Adrenal gland (tissue), 12 donors: ENCODE data around the gene BACH2. TPM values are rescaled to one million over a fixed set of nuclear protein-coding genes. Genes with fewer than 3 reads are reported as not detected.

Experiments
- DNase-seq, 7 donors: peaks; one replicate each; pipeline ENCODE4 v3.0.0-alpha.2; 2019 to 2020
- H3K27ac ChIP-seq, 5 donors: fragments of 200-600 bp; sonication (generic) in 4 of 5; 1 replicate in 3 of 5; 2 replicates in 2 of 5; pipeline versions ENCODE4 v1.5.1 to v1.8.0; 2016 to 2020; ENCODE audit warnings: mild to moderate bottlenecking in 1 of 5
- H3K27me3 ChIP-seq: fragments of 200-600 bp; 2 replicates; pipeline ENCODE4 v1.8.0; 2021
- H3K36me3 ChIP-seq, 2 donors: fragments of 200-600 bp; replicated peaks in 1 of 2; 1 replicate in 1 of 2; 2 replicates in 1 of 2; pipeline versions ENCODE4 v1.5.1 to v1.8.0; 2018 to 2022
- H3K4me1 ChIP-seq, 2 donors: fragments of 200-600 bp; replicated peaks in 1 of 2; 1 replicate in 1 of 2; 2 replicates in 1 of 2; pipeline versions ENCODE4 v1.5.1 to v1.8.0; 2018 to 2021
- H3K4me3 ChIP-seq, 4 donors: fragments of 200-600 bp; sonication (generic) in 3 of 4; one replicate each; pipeline ENCODE4 v1.5.1; 2016 to 2018
- H3K9me3 ChIP-seq, 3 donors: fragments of 200-600 bp; sonication (generic) in 1 of 3; replicated peaks in 1 of 3; 1 replicate in 2 of 3; 2 replicates in 1 of 3; pipeline versions ENCODE4 v1.5.1 to v1.8.0; 2016 to 2021
- CTCF ChIP-seq, 6 experiments: fragments of 450-650 bp in 4 of 6; fragments of 200-600 bp in 2 of 6; sonication (generic) in 1 of 6; IDR thresholded peaks; 1 replicate in 5 of 6; 2 replicates in 1 of 6; pipeline versions ENCODE4 v1.5.1 to v1.8.0; 2016 to 2021; ENCODE audit warnings: antibody characterized with exemption in 6 of 6, mild to moderate bottlenecking in 2 of 6, moderate library complexity in 1 of 6
- POLR2A ChIP-seq, 2 donors: fragments of 450-650 bp; IDR thresholded peaks; one replicate each; pipeline ENCODE4 v1.6.1; 2017; ENCODE audit warnings: antibody characterized with exemption in 2 of 2, mild to moderate bottlenecking in 2 of 2, moderate library complexity in 1 of 2
- WGBS, 4 donors: extraction: QIAGEN DNeasy Blood & Tissue Kit in 2 of 4; methylation state at CpG; one replicate each; pipeline versions ENCODE4 v1.1.5 to v1.1.7; 2013 to 2017; 5-methylcytosine and 5-hydroxymethylcytosine counted together
- intact Hi-C, 2 donors: fragments of 100-400 bp; cut with DNase I; formaldehyde crosslinking; loops; one replicate each; pipeline versions ENCODE4 v1.14.1 to v1.15.0; 2022 to 2023
- polyA plus RNA-seq, 3 donors: library from polyadenylated mRNA; stranded (reverse); fragments of 200-250 nt in 2 of 3; fragments of 350-450 nt in 1 of 3; fragmentation: Illumina TruSeq in 1 of 3; extraction: RNeasy Lipid Tissue Mini Kit (QIAGEN cat#74804) in 1 of 3; gene quantifications; one replicate each; pipeline ENCODE4 v1.2.3, GENCODE V29; 2013 to 2014
- total RNA-seq, 9 donors: library from RNA; depleted of rRNA in 4 of 9; stranded (reverse); fragments of >200 nt in 4 of 9; fragments of 120-200 nt in 1 of 9; fragmentation: NEBNext Ultra II Directional in 1 of 9; extraction: Animal tissue kit (Norgen Biotek cat#: 25700) in 1 of 9; gene quantifications; one replicate each; pipeline versions ENCODE4 v1.1.0 to v1.2.4, GENCODE V29; 2013 to 2023
- donor health status: healthy with polysubstance abuse.
- donor health status: Bipolar disorder and iron deficiency.
- donor health status: DM: yes; HTN: yes; CAD: no.
- donor health status: DM: no; HTN: no; CAD: no.
- donor health status: DM: no; HTN: no; CAD: no.
- donor health status: DM: yes; HTN: yes; CAD: no.

BACH2 gene
- total and polyA plus RNA-seq, 12 donors, result 0.08 to 2.9 (median 0.83) TPM

GRCh38 chr6:90028995-90029635, 267.5 kb downstream of the BACH2 start:
- no peak overlapping the region for H3K27ac ChIP-seq
- TF ChIP-seq CTCF (IDR thresholded peaks at IDR 0.05), result no peak
- no peak for TF ChIP-seq POLR2A (IDR thresholded peaks at IDR 0.05)
- H3K36me3 ChIP-seq, result no peaks in the 10 kb centered on the region
- intact Hi-C loops, result no loop called here
- WGBS, 4 donors, result 70 to 73% (median 72%) methylated on average over 10 of the region's 10 CpGs
- H3K4me3 ChIP-seq, result no peak overlapping the region
- no peaks in the 10 kb centered on the region for H3K27me3 ChIP-seq
- H3K9me3 ChIP-seq, result no peaks in the 10 kb centered on the region
- H3K4me1 ChIP-seq, result no peaks in the 10 kb centered on the region
- no peak for DNase-seq

GRCh38 chr6:90028066-90028778, 268.4 kb downstream of the BACH2 start:
- H3K4me3 ChIP-seq, result no peak overlapping the region

GRCh38 chr6:90026216-90026615, 270.4 kb downstream of the BACH2 start:
- H3K4me3 ChIP-seq, result no peak overlapping the region
- H3K4me1 ChIP-seq, result no peaks in the 10 kb centered on the region
- no peaks in the 10 kb centered on the region for H3K9me3 ChIP-seq
- intact Hi-C loops, result no loop called here
- no peaks in the 10 kb centered on the region for H3K27me3 ChIP-seq
- H3K36me3 ChIP-seq, result no peaks in the 10 kb centered on the region
- TF ChIP-seq CTCF (IDR thresholded peaks at IDR 0.05) (no peak), POLR2A (IDR thresholded peaks at IDR 0.05) (no peak)
- no peak for DNase-seq
- WGBS, 4 donors, result 80 to 94% (median 84%) methylated on average over 1 of the region's 1 CpG
- H3K27ac ChIP-seq, result no peak overlapping the region

More at GRCh38 chr6:90028066-90028778, 268.4 kb downstream of the BACH2 start:
- no peak for TF ChIP-seq POLR2A (IDR thresholded peaks at IDR 0.05)
- TF ChIP-seq CTCF (IDR thresholded peaks at IDR 0.05), result no peak
- WGBS, 4 donors, result 89 to 93% (median 90%) methylated on average over 7 of the region's 7 CpGs
- intact Hi-C loops, result no loop called here
- H3K27ac ChIP-seq, result no peak overlapping the region
- DNase-seq, result no peak
- no peaks in the 10 kb centered on the region for H3K36me3 ChIP-seq
- no peaks in the 10 kb centered on the region for H3K4me1 ChIP-seq
- H3K27me3 ChIP-seq, result no peaks in the 10 kb centered on the region
- no peaks in the 10 kb centered on the region for H3K9me3 ChIP-seq

GRCh38 chr6:90025523-90026061, 271.1 kb downstream of the BACH2 start:
- H3K27me3 ChIP-seq, result no peaks in the 10 kb centered on the region
- no peaks in the 10 kb centered on the region for H3K36me3 ChIP-seq
- H3K4me1 ChIP-seq, result no peaks in the 10 kb centered on the region
- intact Hi-C loops, result no loop called here
- H3K4me3 ChIP-seq, result no peak overlapping the region
- peak in 2 of 7 donors; percentile 2 to 18 for DNase-seq
- no peak overlapping the region for H3K27ac ChIP-seq
- TF ChIP-seq CTCF (IDR thresholded peaks at IDR 0.05) (no peak), POLR2A (IDR thresholded peaks at IDR 0.05) (no peak)
- 51 to 60% (median 53%) methylated on average over 5 of the region's 5 CpGs for WGBS, 4 donors
- no peaks in the 10 kb centered on the region for H3K9me3 ChIP-seq
